Fibroblast of skin of right quadriceps (primary cell): ENCODE data around the gene PPP4R1.
"Not testable (repeated sequence)": the region's sequence is repeated elsewhere in the genome, so short reads cannot be mapped to it uniquely, and the experiment has no call there.

Experiments
- DNase-seq: peaks from one replicate; pipeline ENCODE4 v3.0.0-alpha.2; 2013

PPP4R1 gene, protein sequence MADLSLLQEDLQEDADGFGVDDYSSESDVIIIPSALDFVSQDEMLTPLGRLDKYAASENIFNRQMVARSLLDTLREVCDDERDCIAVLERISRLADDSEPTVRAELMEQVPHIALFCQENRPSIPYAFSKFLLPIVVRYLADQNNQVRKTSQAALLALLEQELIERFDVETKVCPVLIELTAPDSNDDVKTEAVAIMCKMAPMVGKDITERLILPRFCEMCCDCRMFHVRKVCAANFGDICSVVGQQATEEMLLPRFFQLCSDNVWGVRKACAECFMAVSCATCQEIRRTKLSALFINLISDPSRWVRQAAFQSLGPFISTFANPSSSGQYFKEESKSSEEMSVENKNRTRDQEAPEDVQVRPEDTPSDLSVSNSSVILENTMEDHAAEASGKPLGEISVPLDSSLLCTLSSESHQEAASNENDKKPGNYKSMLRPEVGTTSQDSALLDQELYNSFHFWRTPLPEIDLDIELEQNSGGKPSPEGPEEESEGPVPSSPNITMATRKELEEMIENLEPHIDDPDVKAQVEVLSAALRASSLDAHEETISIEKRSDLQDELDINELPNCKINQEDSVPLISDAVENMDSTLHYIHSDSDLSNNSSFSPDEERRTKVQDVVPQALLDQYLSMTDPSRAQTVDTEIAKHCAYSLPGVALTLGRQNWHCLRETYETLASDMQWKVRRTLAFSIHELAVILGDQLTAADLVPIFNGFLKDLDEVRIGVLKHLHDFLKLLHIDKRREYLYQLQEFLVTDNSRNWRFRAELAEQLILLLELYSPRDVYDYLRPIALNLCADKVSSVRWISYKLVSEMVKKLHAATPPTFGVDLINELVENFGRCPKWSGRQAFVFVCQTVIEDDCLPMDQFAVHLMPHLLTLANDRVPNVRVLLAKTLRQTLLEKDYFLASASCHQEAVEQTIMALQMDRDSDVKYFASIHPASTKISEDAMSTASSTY

DNA sequence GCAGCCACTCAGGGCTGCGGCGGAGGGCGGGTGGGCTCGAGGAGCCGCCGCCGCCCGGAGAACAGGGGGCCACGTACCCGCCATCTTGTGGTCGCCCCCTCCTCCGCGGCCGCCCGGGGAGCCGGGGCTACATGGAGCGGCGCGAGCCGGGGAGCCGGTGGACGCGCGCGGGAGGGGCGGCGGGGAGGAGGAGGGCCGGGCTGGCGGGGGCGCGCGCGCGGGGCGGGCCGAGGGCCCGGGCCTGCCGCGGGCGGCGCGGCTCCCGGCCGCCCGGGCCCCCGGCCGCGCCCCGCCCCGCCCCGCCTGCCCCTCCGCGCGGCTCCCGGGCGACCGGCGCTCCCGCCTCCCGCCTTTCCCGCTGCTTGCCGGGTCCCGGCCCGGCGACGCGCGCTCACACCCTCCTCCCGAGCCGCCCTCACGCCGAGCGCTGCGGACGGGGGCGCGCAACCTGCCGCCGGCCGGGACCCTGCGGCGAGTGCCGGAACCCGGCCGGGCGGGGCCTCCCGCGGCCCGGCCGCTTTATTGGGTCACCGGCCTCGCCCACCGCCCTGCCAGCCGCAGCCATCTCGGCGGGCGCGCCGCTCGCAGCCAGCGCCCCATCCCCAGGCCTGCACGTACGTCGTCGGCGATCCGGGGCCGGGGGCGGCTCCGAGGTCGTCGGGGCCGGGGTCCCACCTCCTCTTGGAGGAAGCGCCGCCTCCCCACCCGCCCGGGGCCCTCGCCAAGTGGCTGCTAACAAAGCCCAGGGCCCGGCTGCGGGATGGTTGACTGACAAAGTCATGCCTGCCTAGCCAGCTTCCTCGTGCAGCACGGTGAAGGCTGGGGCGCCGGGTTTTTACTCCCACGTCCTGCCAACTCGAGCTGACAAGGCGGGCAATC lies at the start of gene PPP4R1:
Gene PPP4R1 (minus strand): TSS at position 159 of the 879 bp plus-strand sequence. CDS start 75 bp downstream, at position 84.
- DNase-seq = peak; percentile 75

- no peak for DNase-seq
These were observed 49.0 kb upstream of the PPP4R1 start for GRCh38 chr18:9663377-9663776.

DNA sequence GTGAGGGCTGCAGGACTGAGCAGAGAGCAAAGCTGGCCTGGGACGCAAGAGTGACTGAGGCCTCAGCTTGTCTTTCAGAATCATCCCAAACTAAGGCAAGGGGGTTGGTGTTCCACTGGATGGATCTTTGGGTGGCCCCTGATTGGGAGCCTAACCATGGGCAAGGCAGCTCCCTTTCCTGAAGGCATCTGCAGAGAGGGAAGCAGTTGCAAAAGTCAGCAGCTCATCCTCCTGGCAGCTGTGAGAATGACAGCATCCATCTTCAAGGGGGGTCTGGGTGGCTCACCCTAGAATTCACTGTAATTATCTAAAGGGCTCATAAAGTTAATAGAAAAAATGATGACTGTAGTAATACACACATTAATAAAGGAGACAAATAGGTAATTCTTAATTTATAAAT lies 47.2 kb upstream of the PPP4R1 start:
- DNase-seq = peak; percentile 38

GRCh38 chr18:9659499-9660375 lies 45.4 kb upstream of the PPP4R1 start:
- DNase-seq = no peak

DNA sequence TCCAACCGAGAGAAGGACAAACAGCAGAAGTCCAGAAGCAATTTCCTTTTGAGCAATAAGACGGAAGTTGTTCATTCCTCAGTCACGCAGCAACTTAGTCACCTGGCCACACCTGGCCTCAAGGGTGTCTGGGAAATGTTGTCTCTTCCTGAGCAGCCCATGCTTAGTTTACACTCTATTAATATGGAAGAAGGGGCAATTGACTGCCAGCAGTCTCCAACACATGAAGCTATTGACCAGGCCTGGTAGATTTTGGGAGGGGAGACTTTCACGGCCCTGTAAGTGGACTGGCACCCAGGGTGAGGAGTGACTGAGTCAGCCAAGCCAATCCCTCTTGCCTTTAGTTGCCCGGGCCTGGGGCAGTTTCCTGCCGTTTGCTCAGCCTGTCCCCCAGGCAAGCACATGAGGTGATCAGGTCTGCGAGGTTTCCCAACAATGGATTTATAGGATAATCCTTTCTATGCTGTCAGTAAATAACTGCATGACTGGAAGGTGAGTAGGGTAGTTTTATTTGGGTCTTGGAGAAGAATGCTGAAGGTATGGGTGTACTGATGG lies 43.8 kb upstream of the PPP4R1 start:
- DNase-seq = no peak

DNA sequence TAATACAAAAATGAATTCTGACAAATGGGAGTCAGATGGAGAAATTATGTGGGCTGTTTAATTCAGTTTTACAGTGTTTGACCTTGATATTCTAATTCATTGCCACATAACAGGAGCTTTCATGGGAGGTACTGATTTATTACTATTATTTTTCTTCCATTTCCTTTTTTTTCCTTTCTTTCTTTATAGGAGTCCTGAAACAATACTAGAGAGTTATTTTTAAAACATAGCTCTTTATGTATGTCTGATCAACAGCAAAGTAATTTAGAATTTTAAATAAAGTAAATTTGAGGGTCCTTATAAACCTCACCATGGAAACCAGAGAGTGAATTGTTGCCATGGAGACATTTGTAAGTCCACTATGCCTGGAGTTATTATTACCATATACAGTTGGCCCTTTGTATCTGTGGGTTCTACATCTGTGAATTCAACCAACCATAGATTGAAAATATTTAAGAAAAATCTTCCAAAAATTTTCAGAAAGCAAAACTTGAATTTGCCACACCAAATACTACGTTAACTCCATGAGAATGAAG lies 40.9 kb upstream of the PPP4R1 start:
- no peak for DNase-seq

- DNase-seq = no peak
These were observed 39.0 kb upstream of the PPP4R1 start for GRCh38 chr18:9653390-9653789.

DNA sequence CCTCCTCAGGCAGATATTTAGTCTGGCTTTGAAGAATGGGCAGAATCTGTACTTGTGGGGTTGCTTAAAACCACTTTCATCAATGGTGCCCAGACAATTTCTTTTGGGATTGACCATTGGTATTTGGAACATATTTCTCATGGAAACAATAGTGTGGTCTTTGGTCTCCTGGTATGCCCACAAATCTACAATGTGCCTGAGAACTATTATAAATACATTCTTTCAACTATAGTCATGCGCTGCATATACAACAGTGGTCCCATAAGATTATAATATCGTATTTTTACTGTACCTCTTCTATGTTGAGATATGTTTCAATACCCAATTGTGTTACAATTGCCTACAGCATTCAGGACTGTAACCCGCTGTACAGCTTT lies 34.8 kb upstream of the PPP4R1 start:
- peak; percentile 68 for DNase-seq

DNA sequence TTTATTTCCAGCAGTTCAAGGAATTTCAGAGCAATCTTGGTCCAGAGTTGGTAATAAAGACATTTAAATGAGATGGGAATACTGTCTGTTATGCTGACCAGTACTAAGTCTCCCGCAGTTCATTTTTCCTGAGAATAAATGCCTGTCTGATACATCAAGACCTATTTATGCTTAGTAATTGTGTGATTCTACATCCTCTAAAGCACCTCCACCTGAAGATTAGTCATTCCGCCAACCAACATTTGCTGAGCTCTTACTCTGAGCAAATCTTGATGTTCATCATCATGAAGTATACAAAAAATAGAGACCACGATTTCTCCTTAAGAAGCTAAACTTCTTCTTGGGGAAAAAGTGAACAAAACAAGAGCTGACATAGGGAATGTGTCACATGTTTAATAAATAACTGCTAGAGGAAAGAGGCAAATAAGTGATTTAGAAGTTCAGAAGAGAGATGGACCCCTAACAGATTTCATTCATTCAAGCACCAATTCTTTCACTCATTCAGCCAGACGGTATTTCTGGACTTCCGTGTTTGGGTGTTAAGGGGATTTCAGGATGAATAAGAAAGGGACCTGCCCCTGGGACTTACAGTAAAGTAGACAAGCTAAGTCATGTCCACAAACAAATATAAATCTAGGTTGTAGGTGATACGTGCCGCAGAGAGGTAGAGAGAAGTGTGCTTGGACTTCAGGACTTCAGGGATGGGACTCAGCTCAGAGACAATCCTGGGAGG lies 34.2 kb upstream of the PPP4R1 start:
- DNase-seq = no peak

GRCh38 chr18:9647496-9648323 lies 33.4 kb upstream of the PPP4R1 start:
- DNase-seq = peak; percentile 18

GRCh38 chr18:9643549-9643948 lies 29.2 kb upstream of the PPP4R1 start:
- DNase-seq = peak; percentile 98

DNA sequence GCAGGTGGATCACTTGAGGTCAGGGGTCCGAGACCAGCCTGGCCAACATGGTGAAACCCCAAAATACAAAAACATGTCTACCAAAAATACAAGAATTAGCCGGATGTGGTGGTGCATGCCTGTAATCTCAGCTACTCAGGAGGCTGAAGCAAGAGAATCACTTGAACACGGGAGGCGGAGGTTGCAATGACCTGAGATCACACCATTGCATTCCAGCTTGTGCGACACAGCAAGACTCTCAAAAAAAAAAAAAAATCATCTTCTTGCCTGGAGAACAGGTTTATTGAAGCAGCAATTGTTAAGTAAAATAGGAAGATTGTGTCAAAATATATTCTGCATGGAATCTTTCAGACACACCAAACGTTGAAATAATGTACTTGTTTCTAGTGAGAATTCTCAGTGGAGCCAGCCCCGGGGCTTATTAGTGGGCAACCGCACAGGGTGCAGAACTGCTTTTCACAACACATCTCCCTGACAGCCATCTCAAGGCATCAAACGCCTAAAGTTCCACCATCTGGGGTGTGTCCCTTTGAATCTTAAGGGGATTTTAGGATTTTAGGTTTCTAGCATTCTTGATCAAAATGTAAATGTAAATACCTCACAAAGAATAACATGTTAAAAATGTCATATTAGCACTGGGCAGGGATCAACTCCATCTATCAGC lies 28.6 kb upstream of the PPP4R1 start:
- peak; percentile 50 for DNase-seq

DNA sequence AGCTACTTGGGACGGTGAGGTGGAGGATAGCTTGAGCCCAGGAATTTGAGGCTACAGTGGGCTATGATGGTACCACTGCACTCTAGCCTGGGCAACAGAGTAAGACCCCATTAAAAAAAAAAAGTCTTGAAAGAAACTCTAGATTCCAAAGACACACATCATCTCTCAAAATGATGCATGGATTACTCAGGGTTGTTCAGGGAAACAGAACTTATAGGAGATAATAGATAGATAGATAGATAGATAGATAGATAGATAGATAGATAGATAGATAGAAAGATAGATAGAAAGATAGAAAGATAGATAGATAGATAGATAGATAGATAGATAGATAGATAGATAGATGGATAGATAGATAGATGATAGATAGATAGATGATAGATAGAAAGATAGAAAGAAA lies 26.7 kb upstream of the PPP4R1 start:
- not testable (repeated sequence) for DNase-seq

DNA sequence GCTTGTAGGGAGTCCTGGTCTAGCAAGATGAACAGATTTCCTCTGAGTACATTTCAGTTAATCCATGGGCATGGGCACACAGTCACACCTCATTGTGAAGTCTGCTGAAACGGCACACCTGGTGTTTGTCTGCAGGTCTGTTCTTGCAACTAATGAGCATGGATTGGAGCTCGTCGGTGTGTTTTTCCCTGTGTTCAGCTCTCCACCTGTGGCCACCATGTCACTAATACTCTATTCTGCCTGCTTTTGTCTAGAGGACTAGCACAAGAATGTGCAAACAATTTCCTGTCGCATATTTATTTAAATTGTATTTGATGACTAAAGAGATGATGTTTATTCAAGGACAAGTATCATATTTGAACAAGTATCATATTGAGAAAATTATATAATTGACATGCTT lies 24.5 kb upstream of the PPP4R1 start:
- no peak for DNase-seq

DNA sequence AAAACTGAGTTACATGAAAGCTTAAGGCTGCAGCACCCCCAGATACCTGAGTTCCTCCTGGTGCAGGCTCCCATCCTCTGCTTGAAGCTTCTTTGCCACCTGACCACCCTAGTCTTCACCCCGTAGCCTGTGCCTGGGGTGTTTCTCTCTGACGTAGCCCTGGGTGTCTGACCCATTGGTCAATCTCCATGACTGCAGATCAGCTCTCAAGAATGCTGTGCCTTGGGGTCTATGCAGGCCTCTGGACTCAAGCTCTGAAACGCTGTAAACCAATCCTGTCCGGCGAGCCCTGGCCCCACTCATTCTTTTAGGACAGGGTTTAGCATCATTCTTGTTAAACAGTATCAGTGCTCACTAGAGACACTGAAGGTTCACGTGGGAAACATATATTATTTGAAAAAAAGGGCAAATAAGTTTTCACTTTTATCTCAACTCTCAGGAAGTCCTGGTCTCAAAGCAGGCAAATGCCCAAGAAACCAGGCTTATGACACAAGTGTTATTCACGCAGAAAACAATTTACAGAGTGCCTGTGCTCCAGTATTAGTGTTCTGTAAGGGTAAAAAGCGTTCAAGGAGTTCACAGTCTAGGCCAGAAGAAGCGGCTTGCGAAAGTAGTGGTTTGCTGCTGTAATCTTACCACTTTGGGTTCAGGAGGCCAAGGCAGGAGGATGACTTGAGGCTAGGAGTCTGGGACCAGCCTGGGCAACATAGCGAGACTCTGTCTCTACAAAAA lies 22.8 kb upstream of the PPP4R1 start:
- DNase-seq = no peak

- no peak for DNase-seq
These were observed 20.5 kb upstream of the PPP4R1 start for GRCh38 chr18:9634856-9635255.

- peak; percentile 93 for DNase-seq
These were observed 17.6 kb upstream of the PPP4R1 start for GRCh38 chr18:9631814-9632496.

GRCh38 chr18:9630444-9630843 lies 16.1 kb upstream of the PPP4R1 start:
- DNase-seq = no peak
